WI38 (cell line): ENCODE results near the gene WSCD1.

Experiments used
- H3K4me3 ChIP-seq: 2 replicates; pipeline ENCODE4 v1.5.1; 2011; ENCODE audit warnings: low read depth, mild to moderate bottlenecking, control low read depth, low read length
- TF ChIP-seq, protein P1 (sequence below): IDR thresholded peaks from 2 replicates; pipeline ENCODE4 v1.5.1; 2012; ENCODE audit warnings: low read depth, mild to moderate bottlenecking, control low read depth, low read length

WSCD1 gene

DNA sequence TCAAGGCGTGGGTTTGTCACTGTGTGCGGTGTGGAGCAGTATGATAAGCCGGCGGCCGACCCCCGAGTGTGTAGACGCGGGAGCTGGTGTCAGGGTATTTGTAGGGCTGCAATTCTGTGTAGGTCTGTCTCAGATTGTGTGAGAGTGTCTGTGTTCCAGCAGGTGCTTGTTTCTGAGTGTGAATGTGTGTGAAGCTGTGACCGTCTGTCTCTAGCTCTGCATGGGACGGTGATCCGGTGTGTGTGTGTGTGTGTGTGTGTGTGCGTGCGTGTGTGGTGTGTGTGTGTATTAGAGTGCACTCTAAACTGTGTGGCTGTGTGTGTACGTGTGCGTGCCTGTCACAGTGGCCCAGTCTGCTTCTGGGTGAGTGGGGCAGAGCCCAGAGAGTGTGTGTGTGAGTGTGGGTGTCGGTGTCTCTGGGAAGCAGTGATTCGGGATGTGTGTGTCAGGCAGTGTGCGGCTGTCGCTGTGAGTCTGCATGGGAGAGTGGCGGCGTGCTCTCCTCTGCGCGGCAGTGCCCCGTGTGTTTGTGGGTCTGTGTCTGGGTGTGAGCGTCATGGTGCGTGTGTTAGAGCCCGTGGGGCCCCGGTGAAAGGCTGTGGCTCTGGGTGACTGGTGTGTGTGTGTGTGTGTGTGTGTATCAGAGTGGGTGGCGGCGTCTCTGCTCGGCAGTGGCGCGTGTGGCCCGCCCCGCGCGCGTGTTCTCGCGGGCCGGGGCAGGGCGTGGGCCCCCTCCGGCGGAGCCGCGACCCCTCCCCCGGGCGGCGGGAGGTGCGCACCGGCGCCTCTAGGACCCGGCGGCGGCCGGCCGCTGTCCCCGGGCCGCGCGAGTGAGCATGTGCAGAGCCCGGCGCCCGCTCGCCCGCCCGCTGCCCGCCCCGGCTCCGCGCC lies at the start of gene WSCD1:
WSCD1 (plus strand) TSS at position 841 of the 891 bp plus-strand sequence. CDS start 10,280 bp downstream, outside the sequence.
- no peak within 1 kb of the TSS for H3K4me3 ChIP-seq
- TF ChIP-seq, protein P1, sequence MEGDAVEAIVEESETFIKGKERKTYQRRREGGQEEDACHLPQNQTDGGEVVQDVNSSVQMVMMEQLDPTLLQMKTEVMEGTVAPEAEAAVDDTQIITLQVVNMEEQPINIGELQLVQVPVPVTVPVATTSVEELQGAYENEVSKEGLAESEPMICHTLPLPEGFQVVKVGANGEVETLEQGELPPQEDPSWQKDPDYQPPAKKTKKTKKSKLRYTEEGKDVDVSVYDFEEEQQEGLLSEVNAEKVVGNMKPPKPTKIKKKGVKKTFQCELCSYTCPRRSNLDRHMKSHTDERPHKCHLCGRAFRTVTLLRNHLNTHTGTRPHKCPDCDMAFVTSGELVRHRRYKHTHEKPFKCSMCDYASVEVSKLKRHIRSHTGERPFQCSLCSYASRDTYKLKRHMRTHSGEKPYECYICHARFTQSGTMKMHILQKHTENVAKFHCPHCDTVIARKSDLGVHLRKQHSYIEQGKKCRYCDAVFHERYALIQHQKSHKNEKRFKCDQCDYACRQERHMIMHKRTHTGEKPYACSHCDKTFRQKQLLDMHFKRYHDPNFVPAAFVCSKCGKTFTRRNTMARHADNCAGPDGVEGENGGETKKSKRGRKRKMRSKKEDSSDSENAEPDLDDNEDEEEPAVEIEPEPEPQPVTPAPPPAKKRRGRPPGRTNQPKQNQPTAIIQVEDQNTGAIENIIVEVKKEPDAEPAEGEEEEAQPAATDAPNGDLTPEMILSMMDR = no peak

DNA sequence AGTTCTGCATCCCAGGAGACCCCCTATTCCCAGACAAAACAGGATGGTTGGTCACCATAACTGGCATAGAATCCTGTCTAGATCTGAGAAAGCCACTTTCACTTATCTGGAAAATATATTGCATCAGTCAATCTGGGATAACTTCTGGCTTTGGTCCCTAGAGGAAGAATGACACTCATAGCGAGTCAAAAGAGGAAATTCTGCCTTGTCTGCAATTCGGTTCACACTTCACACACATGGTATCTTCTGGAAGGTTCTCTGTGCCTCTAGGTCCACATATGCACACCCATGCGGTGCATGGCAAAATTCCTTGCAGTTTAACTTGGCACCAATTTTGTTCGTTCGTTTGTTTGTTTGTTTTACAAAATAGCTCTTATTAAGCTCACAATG lies 49.2 kb upstream of the WSCD1 start:
- TF ChIP-seq, protein P1 = no peak
- H3K4me3 ChIP-seq = no peak overlapping the region

DNA sequence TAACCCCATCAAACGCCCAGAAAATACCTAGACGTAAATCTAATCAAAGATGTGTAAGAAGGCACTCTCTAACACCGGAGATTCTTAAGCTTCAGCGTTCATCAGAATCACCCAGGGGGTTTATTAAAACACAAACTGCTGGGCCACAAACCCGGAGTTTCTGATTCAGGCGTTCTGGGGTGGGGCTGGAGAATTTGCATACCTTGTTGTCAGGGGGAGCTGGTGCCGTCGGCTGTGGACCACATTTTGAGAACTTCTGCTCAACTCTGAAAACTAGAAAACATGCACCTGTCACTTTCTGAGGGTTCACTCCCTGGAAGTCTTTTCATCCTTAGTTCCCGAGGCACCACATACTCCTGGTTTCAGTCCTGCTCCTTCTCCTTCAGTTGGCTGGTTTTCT lies 48.6 kb upstream of the WSCD1 start:
- TF ChIP-seq, protein P1 = no peak
- no peak overlapping the region for H3K4me3 ChIP-seq

DNA sequence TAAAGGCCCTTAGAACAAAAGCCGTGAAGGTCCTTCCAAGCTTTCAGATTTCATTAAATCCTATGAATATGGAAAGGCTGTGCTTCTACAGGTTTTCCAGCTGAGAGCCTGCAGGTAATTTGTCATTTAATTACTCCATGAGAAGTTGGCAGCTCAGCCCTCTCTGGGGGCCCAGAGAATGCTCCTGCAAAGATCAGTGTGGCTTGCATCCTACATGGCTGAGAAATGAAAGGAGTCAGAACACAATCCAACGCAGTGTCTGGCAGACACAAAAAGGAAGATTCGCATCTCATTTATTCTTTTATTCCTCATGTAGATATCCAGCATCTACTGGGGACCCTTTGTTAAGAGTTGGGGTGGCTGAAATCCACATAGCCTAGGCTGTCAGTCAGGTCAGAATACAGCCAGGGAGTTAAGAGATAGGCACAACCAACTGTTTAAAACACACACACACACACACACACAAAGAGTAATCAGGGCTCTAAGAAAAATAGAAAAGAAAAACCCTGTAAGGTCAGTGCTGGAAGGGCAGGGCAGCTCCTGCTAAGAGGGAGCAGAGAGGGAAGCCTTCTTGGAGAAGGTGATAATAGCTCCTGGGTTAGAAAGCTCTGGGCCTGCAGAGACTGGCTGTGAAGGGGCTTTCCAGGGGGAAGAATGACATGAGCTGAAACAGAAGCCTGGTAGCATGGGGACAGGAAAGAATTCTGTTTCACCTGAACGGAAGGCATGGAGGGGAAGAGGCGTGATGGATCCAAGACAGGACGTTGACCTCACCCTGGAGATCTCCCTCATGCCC lies 46.9 kb upstream of the WSCD1 start:
- TF ChIP-seq, protein P1 = no peak
- H3K4me3 ChIP-seq = no peak overlapping the region

DNA sequence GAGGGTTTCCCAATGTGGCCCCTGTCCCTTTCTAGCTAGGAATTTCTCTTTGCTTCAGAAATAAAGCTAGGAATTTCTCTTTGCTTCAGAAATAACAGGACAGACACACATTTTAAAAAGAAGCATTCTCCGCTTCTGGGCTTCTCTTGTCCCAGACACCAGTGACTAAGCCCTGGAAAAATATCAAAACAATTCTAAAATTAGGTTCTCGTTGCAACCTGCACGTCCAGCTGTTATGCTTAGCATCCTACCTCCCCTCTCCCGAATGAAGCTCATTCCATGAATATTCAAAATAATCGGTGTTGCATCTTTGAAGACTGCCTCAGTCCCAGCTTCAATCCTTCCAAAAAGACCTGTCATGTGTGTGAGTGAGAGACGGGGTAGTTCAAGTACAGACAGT lies 45.6 kb upstream of the WSCD1 start:
- no peak overlapping the region for H3K4me3 ChIP-seq
- TF ChIP-seq, protein P1 = no peak

DNA sequence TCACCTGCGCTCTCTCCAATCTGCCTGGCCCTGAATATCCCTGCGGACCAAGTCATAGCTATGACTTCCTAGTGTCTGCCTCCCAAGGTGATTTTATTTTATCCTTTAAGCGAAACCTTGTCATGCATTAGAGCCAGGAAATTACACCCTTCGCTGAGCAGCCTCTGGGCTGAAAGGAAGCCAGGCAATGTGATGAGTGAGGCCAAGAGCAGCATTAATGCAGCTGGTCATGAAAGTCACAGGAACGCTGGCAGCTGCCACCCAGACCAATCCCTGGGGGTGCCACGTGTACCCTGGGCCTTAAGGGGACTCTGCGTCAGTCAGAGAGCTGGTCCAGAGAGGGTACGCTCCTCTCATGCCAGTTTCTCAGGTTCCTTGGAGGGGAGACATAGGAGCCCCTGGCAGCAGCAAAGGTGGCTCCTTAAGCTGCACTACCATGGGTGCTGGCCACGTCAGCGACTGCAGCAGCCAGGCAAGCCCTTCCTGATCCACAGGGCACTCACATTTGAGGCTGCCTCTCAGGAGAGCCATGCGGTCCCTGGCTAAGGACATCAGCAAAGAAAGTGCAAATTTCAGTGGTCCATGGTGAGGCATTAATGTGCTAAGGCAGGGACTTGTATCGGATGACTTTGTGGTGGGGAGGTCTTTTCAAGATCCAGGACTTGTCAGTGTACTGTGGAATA lies 42.7 kb upstream of the WSCD1 start:
- TF ChIP-seq, protein P1 = no peak
- H3K4me3 ChIP-seq = no peak overlapping the region

DNA sequence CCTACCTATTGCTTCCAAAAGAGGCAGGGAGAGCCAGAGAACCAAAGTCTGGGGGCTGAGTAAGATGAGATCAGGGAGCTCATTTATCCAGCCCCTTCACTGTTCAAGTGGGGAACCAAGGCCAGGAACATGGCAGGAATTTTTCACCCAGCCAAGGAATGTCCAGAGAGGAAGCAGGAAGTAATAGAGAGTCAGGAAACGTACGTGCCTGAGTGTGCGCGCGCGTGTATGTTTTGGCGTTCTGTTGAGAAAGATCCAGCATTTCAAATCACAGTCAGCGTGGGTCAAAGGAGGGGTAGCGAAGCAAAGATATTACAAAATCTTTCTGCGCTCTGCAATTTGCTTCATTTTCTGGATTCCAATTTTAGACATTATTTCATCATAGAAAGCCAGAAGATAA lies 41.9 kb upstream of the WSCD1 start:
- TF ChIP-seq, protein P1 = no peak

More for the DNA sequence above, 41.9 kb upstream of the WSCD1 start:
- no peak overlapping the region for H3K4me3 ChIP-seq
